HCT116 (cell line): ENCODE measurements around the gene GABBR2. TPM values are rescaled to one million over a fixed set of nuclear protein-coding genes. Genes with fewer than 3 reads are reported as not detected.

ENCODE experiments used
- ATAC-seq: fragments of 200-7000 bp; cut with Tn5 transposase; 2 replicates; pipeline ENCODE4 v1.9.1; 2020; ENCODE audit warnings: mild to moderate bottlenecking, moderate library complexity
- BruUV-seq: library from RNA; stranded (reverse); fragments of 400-500 nt; replicated peaks from 2 replicates; lab custom pipeline; 2021; lab: Mats Ljungman, UMichigan
- CTCF ChIA-PET: fragments of 300-600 bp; sonication (Branson Sonifier 250); formaldehyde crosslinking; loops from one replicate; lab custom pipeline; 2021; ENCODE audit warnings: antibody characterized with exemption; lab: Charles Lee
- POLR2A ChIA-PET: fragments of 300-600, 350-600 bp; sonication (Branson Sonifier 250); formaldehyde crosslinking; loops from one replicate; lab custom pipeline; 2021; ENCODE audit warnings: antibody characterized with exemption; lab: Charles Lee
- RAD21 ChIA-PET, 2 experiments: fragments of 300-600 bp; sonication (Branson Sonifier 250); formaldehyde crosslinking; loops; one replicate each; lab custom pipeline; 2023; ENCODE audit warnings: low total read pairs in 2 of 2; ENCODE audit not compliant: uncharacterized antibody in 2 of 2, unreplicated experiment in 2 of 2, low non-redundant PET in 1 of 2; lab: Charles Lee
- DNase-seq: peaks from one replicate; pipeline ENCODE4 v3.0.0-alpha.2; 2010; ENCODE audit warnings: low read depth, low spot score
- H2AFZ ChIP-seq: fragments of 200-600 bp; shearing (Covaris generic), sonication (generic); 2 replicates; pipeline ENCODE4 v1.6.1; 2017; ENCODE audit warnings: low read depth, mixed run types, mixed read lengths, antibody characterized with exemption, low read length; ENCODE audit not compliant: poor library complexity, severe bottlenecking
- H3K27ac ChIP-seq: 2 replicates; pipeline ENCODE4 v1.5.1; 2012; ENCODE audit warnings: low read depth, low read length
- H3K27me3 ChIP-seq: fragments of 200-600 bp; sonication (generic); 2 replicates; pipeline ENCODE4 v1.6.1; 2016; ENCODE audit warnings: mixed run types, low read length, mixed read lengths; ENCODE audit not compliant: insufficient read depth
- H3K36me3 ChIP-seq, 2 experiments: fragments of 200-500 bp in 1 of 2; fragments of 200-600 bp in 1 of 2; sonication (Bioruptor generic) in 1 of 2; sonication (generic) in 1 of 2; 2 replicates each; pipeline versions ENCODE4 v1.5.1 to v1.6.1; 2014 to 2016; ENCODE audit warnings: low read length in 2 of 2, inconsistent platforms in 1 of 2, mixed read lengths in 1 of 2, mixed run types in 1 of 2; ENCODE audit not compliant: insufficient read depth in 2 of 2, control insufficient read depth in 1 of 2
- H3K4me1 ChIP-seq, 2 experiments: fragments of 200-600 bp in 1 of 2; sonication (generic) in 1 of 2; 2 replicates each; pipeline versions ENCODE4 v1.5.1 to v1.6.1; 2012 to 2017; ENCODE audit warnings: low read length in 2 of 2, inconsistent platforms in 1 of 2, mild to moderate bottlenecking in 1 of 2, mixed read lengths in 1 of 2, mixed run types in 1 of 2, moderate library complexity in 1 of 2; ENCODE audit not compliant: insufficient read depth in 2 of 2, control insufficient read depth in 1 of 2
- H3K4me2 ChIP-seq: fragments of 200-600 bp; sonication (generic); 2 replicates; pipeline ENCODE4 v1.6.1; 2017; ENCODE audit warnings: mixed run types, low read length, mixed read lengths
- H3K4me3 ChIP-seq, 2 experiments: fragments of 200-600 bp in 1 of 2; sonication (generic) in 1 of 2; replicated peaks in 1 of 2; 2 replicates each; pipeline ENCODE4 v1.5.1; 2011 to 2016; ENCODE audit warnings: low read length in 2 of 2, control low read depth in 1 of 2, low read depth in 1 of 2, mild to moderate bottlenecking in 1 of 2, mixed read lengths in 1 of 2, mixed run types in 1 of 2
- H3K79me2 ChIP-seq: fragments of 200-600 bp; sonication (generic); 2 replicates; pipeline ENCODE4 v1.6.1; 2017; ENCODE audit warnings: mild to moderate bottlenecking, mixed run types, low read length, moderate library complexity, mixed read lengths; ENCODE audit not compliant: insufficient read depth
- H3K9ac ChIP-seq: fragments of 200-600 bp; sonication (generic); 2 replicates; pipeline ENCODE4 v1.6.1; 2016; ENCODE audit warnings: low read length, mixed read lengths
- H3K9me2 ChIP-seq: fragments of 200-600 bp; sonication (generic), shearing (Covaris generic); 2 replicates; pipeline ENCODE4 v1.6.1; 2017; ENCODE audit warnings: mixed run types, mild to moderate bottlenecking, moderate library complexity; ENCODE audit not compliant: insufficient read depth
- H3K9me3 ChIP-seq, 2 experiments: fragments of 200-500 bp in 1 of 2; fragments of 200-600 bp in 1 of 2; sonication (Bioruptor generic) in 1 of 2; sonication (generic) in 1 of 2; 2 replicates each; pipeline ENCODE4 v1.6.1; 2014 to 2017; ENCODE audit warnings: low read length in 2 of 2, mixed read lengths in 2 of 2, inconsistent platforms in 1 of 2, low read depth in 1 of 2, mild to moderate bottlenecking in 1 of 2, mixed run types in 1 of 2, moderate library complexity in 1 of 2; ENCODE audit not compliant: control insufficient read depth in 1 of 2, insufficient read depth in 1 of 2
- H4K20me1 ChIP-seq: fragments of 200-600 bp; sonication (generic), shearing (Covaris generic); 2 replicates; pipeline ENCODE4 v1.6.1; 2017; ENCODE audit warnings: mixed run types, mild to moderate bottlenecking, moderate library complexity; ENCODE audit not compliant: insufficient read depth
- CTCF ChIP-seq, 3 experiments: fragments of 200-600 bp in 1 of 3; sonication (generic) in 1 of 3; IDR thresholded peaks in 2 of 3; conservative IDR thresholded peaks in 1 of 3; 2 replicates each; pipeline ENCODE4 v1.5.1; 2012 to 2017; ENCODE audit warnings: low read depth in 2 of 3, low read length in 2 of 3, antibody characterized with exemption in 1 of 3, borderline replicate concordance in 1 of 3, control low read depth in 1 of 3, mild to moderate bottlenecking in 1 of 3, mixed read lengths in 1 of 3, mixed run types in 1 of 3, moderate library complexity in 1 of 3; ENCODE audit not compliant: insufficient read depth in 1 of 3
- EGR1 ChIP-seq: IDR thresholded peaks from 2 replicates; pipeline ENCODE4 v1.6.1; 2012; ENCODE audit warnings: low read depth
- ELF1 ChIP-seq: IDR thresholded peaks from 2 replicates; pipeline ENCODE4 v1.6.1; 2012; ENCODE audit warnings: low read depth, borderline replicate concordance
- EZH2phosphoT487 ChIP-seq: fragments of 200-600 bp; IDR thresholded peaks from 2 replicates; pipeline ENCODE4 v1.6.1; 2018; ENCODE audit warnings: antibody characterized with exemption, borderline replicate concordance
- FOSL1 ChIP-seq: IDR thresholded peaks from 2 replicates; pipeline ENCODE4 v1.6.1; 2012; ENCODE audit warnings: low read depth
- JUND ChIP-seq: IDR thresholded peaks from 2 replicates; pipeline ENCODE4 v1.6.1; 2012
- POLR2A ChIP-seq: IDR thresholded peaks from 2 replicates; pipeline ENCODE4 v1.7.0; 2011; ENCODE audit warnings: borderline replicate concordance; ENCODE audit not compliant: insufficient read depth, insufficient read length; ENCODE audit errors: extremely low read depth
- POLR2AphosphoS5 ChIP-seq: IDR thresholded peaks from 2 replicates; pipeline ENCODE4 v1.6.1; 2011; ENCODE audit warnings: mild to moderate bottlenecking, low read depth, low read length, moderate library complexity
- RAD21 ChIP-seq: IDR thresholded peaks from 2 replicates; pipeline ENCODE4 v1.6.1; 2012; ENCODE audit warnings: low read depth, mild to moderate bottlenecking
- REST ChIP-seq: IDR thresholded peaks from 2 replicates; pipeline ENCODE4 v1.6.1; 2012; ENCODE audit warnings: low read depth
- SIN3A ChIP-seq: IDR thresholded peaks from 2 replicates; pipeline ENCODE4 v1.6.1; 2012; ENCODE audit warnings: low read depth
- SRF ChIP-seq: IDR thresholded peaks from 2 replicates; pipeline ENCODE4 v1.6.1; 2012; ENCODE audit warnings: low read depth
- ZBTB33 ChIP-seq: IDR thresholded peaks from 2 replicates; pipeline ENCODE4 v1.6.1; 2011; ENCODE audit warnings: mild to moderate bottlenecking, low read length, moderate library complexity; ENCODE audit not compliant: insufficient replicate concordance; ENCODE audit errors: extremely low read depth
- ZFX ChIP-seq: fragments of 450-650 bp; IDR thresholded peaks from 2 replicates; pipeline ENCODE4 v1.6.1; 2017
- ZNF274 ChIP-seq: fragments of 200-500 bp; sonication (Bioruptor generic); IDR thresholded peaks from 2 replicates; pipeline ENCODE4 v1.6.1; 2014; ENCODE audit warnings: mild to moderate bottlenecking, low read depth, low read length, inconsistent platforms
- intact Hi-C: fragments of 100-400 bp; cut with micrococcal nuclease; formaldehyde crosslinking; loops from 2 replicates; pipeline ENCODE4 v1.10.0; 2022
- total RNA-seq: library from RNA; stranded (reverse); gene quantifications from one replicate; pipeline ENCODE4 v1.2.1, GENCODE V29; 2021; ENCODE audit not compliant: unreplicated experiment

Gene GABBR2
- total RNA-seq, 1 experiment from 2014 or later: 0.15 TPM

- Histone ChIP-seq H3K36me3 (no peaks in the 10 kb centered on the region), H3K9me3 (no peaks in the 10 kb centered on the region), H3K79me2 (no peaks in the 10 kb centered on the region), H2AFZ (no peak overlapping the region), H3K4me1 (no peaks in the 10 kb centered on the region), H3K9me2 (no peaks in the 10 kb centered on the region), H3K27me3 (peaks cover 13% of the 10 kb centered on the region), H3K4me3 (no peak overlapping the region), H3K27ac (no peak overlapping the region), H3K4me2 (no peak overlapping the region), H3K9ac (no peak overlapping the region), H4K20me1 (no peaks in the 10 kb centered on the region)
- no TSS peak for BruUV-seq
- ChIA-PET POLR2A (no interaction called here), CTCF (no interaction called here), RAD21 (no interaction called here)
- intact Hi-C loops: no loop called here
- DNase-seq: no peak
- no peak for ATAC-seq
- no peak for TF ChIP-seq SRF
- no peak for TF ChIP-seq ZFX
- no peak for TF ChIP-seq POLR2AphosphoS5
- no peak for TF ChIP-seq RAD21
- no peak for TF ChIP-seq SIN3A
- TF ChIP-seq EGR1: no peak
- no peak for TF ChIP-seq CTCF (IDR thresholded peaks at IDR 0.05 in 2 of 3, conservative IDR thresholded peaks at IDR 0.05 in 1 of 3; ENCODE audit: borderline replicate concordance in 1 of 3, insufficient read depth in 1 of 3, low read depth in 2 of 3, low read length in 2 of 3)
- no peak for TF ChIP-seq REST
- no peak for TF ChIP-seq EZH2phosphoT487
- no peak for TF ChIP-seq JUND
- no peak for TF ChIP-seq ZBTB33
- no peak for TF ChIP-seq ZNF274
- no peak for TF ChIP-seq FOSL1
- TF ChIP-seq POLR2A: no peak
- TF ChIP-seq ELF1: no peak
Measured at GRCh38 chr9:98614941-98615340, 93.8 kb downstream of the GABBR2 start.
